Muscle layer of duodenum (tissue), 2 donors: ENCODE results near the gene HSPA1A.
A peak's percentile ranks its signal among the peaks of the same experiment; 100 is the strongest.
"Not testable (repeated sequence)": the region's sequence is repeated elsewhere in the genome, so short reads cannot be mapped to it uniquely, and the experiment has no call there.

Source experiments
- H3K27ac ChIP-seq: one replicate; pipeline ENCODE4 v1.7.0; 2013; ENCODE audit warnings: mild to moderate bottlenecking, low read length
- H3K27me3 ChIP-seq: one replicate; pipeline ENCODE4 v1.7.0; 2013; ENCODE audit warnings: low read depth, mild to moderate bottlenecking, control low read depth, low read length
- H3K36me3 ChIP-seq, 2 donors: one replicate each; pipeline ENCODE4 v1.7.0; 2013; ENCODE audit warnings: low read length in 2 of 2, control low read depth in 1 of 2, mild to moderate bottlenecking in 1 of 2; ENCODE audit not compliant: insufficient read depth in 2 of 2, control insufficient read depth in 1 of 2
- H3K4me1 ChIP-seq, 2 donors: one replicate each; pipeline ENCODE4 v1.7.0; 2013; ENCODE audit warnings: low read length in 2 of 2, mild to moderate bottlenecking in 2 of 2, control low read depth in 1 of 2, moderate library complexity in 1 of 2; ENCODE audit not compliant: insufficient read depth in 2 of 2, control insufficient read depth in 1 of 2
- H3K4me3 ChIP-seq, 2 donors: one replicate each; pipeline ENCODE4 v1.7.0; 2013; ENCODE audit warnings: low read length in 2 of 2, low read depth in 1 of 2, mild to moderate bottlenecking in 1 of 2
- H3K9me3 ChIP-seq, 2 donors: one replicate each; pipeline ENCODE4 v1.7.0; 2013; ENCODE audit warnings: low read length in 2 of 2, control low read depth in 1 of 2, mild to moderate bottlenecking in 1 of 2; ENCODE audit not compliant: control insufficient read depth in 1 of 2
- donor health status: healthy.

The HSPA1A gene

DNA sequence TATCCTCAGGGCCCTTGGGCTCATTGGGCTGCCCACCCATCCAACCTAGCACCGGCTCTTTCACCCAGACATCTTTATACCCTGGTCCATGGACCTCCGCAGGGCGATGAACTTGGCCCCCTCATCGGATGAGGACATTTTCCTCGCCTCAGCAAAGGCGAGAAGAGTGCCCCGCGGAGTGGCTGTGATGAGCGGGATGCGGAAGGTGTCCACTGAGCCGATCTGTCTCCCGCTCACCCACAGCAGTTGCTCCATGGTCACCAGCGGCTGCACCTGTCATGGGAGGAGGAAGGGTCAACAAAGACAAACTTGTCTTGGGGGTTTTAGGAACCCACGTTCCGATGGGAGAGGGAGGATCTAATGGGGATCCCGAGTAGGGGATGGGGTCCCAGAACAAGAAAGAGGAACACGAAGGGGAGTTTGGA is 46.6 kb downstream of the HSPA1A start:
- peaks cover 0 to 26% of the 10 kb centered on the region in 2 donors for H3K4me1 ChIP-seq
- no peaks in the 10 kb centered on the region for H3K9me3 ChIP-seq
- H3K4me3 ChIP-seq, result peak overlapping the region; percentile 87 to 88
- peaks cover 20 to 38% of the 10 kb centered on the region in 2 donors for H3K36me3 ChIP-seq
- peak overlapping the region; percentile 87 for H3K27ac ChIP-seq
- H3K27me3 ChIP-seq, result no peaks in the 10 kb centered on the region

DNA sequence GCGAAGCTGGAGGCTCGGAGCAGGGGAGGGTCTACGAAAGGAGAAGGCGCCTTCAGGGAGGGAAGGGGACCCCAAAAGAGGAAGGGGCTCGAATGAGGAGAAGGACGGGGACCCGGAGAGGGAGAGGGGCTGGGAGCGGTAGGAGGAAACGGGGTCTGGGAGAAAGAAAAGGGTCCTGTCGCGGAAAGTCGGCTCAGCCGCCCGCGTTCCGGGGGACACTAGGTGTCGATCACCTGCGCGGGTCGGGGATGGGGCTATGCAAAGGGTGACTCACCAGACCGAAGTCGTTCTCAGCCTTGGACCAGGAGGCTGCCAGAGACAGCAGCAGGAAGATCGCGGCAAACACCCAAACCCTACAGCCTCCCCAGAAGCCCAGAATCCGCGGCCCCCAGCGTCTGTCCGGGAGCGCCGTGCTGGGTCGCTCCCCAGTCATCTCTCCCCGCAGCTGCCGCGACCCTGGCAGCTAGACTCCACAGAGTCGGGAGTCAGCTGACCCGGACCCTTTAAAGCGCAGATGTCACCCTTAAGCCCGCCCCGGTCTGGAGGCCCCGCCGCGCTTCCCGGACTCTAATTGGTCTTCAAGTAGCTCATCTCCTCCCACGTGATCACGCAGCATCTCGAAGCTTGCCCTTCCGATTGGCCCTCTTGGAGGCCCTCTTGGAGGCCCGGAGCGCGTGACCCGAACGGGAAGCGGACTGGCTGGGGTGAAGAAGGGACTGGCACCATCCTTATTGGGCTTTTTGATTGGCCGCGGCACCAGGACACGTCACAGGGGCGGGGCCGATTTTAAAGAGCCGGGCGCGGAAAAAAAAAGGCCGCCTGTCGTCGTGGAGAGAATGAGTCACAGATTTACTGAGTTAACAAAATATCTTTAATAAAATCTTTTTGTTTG is 47.2 kb downstream of the HSPA1A start, which contains the start of gene NEU1:
TSS of gene NEU1 (minus strand) at position 478 of the 892 bp plus-strand sequence. CDS start at position 433, 45 bp downstream.
- H3K36me3 ChIP-seq, result peaks cover 16 to 32% of the 10 kb centered on the region in 2 donors
- H3K27ac ChIP-seq, result peak within 1 kb of the TSS; percentile 87
- H3K4me3 ChIP-seq, result peak within 1 kb of the TSS; percentile 87 to 88
- no peaks in the 10 kb centered on the region for H3K27me3 ChIP-seq
- H3K9me3 ChIP-seq, result no peaks in the 10 kb centered on the region
- H3K4me1 ChIP-seq, result peaks cover 0 to 26% of the 10 kb centered on the region in 2 donors

DNA sequence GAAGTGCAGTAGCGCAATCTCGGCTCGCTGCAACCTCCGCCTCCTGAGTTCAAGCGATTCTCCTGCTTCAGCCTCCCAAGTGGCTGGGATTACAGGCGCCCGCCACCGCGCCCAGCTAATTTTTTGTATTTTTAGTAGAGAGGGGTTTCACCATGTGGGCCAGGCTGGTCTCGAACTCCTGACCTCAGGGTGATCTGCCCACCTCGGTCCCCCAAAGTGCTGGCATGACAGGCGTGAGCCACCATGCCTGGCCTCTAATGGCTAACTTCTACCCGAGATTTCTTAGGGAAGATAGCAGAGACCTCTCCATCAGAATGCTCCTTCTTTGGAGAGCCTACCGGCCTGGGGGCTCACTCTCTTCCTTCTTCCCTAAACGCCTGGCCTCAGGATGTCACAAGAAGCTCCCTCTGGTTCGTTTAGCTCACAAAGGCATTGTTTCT is 48.8 kb downstream of the HSPA1A start:
- H3K4me3 ChIP-seq, result peak overlapping the region; percentile 73 to 82
- H3K9me3 ChIP-seq, H3K27me3 ChIP-seq: not testable (repeated sequence)
- peak overlapping the region; percentile 74 for H3K27ac ChIP-seq
- H3K4me1 ChIP-seq, result peaks cover 0 to 26% of the 10 kb centered on the region in 2 donors
- peaks cover 13 to 21% of the 10 kb centered on the region in 2 donors for H3K36me3 ChIP-seq

DNA sequence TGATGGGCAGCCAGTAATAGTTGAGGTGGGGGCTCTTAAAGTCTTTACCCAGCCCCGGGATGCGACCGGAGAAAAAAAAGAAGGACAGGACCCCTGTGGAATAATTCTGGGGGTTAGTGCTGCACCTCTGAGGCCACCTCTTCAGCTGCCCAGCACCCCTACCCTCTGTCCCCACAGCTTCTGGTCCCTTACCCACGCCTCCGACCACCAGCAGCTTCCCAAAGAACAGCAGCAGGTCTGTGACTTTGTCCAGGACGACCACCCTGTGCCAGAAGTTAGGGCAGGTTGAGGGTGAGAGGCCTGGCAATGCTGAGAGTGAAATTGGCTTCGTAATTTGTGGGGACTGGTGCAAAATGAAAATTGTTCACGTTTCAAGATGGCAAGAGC is 49.5 kb downstream of the HSPA1A start:
- no peaks in the 10 kb centered on the region for H3K27me3 ChIP-seq
- no peaks in the 10 kb centered on the region for H3K9me3 ChIP-seq
- H3K4me3 ChIP-seq, result no peak overlapping the region
- H3K27ac ChIP-seq, result no peak overlapping the region
- peaks cover 6 to 14% of the 10 kb centered on the region in 2 donors for H3K36me3 ChIP-seq
- peaks cover 0 to 26% of the 10 kb centered on the region in 2 donors for H3K4me1 ChIP-seq

DNA sequence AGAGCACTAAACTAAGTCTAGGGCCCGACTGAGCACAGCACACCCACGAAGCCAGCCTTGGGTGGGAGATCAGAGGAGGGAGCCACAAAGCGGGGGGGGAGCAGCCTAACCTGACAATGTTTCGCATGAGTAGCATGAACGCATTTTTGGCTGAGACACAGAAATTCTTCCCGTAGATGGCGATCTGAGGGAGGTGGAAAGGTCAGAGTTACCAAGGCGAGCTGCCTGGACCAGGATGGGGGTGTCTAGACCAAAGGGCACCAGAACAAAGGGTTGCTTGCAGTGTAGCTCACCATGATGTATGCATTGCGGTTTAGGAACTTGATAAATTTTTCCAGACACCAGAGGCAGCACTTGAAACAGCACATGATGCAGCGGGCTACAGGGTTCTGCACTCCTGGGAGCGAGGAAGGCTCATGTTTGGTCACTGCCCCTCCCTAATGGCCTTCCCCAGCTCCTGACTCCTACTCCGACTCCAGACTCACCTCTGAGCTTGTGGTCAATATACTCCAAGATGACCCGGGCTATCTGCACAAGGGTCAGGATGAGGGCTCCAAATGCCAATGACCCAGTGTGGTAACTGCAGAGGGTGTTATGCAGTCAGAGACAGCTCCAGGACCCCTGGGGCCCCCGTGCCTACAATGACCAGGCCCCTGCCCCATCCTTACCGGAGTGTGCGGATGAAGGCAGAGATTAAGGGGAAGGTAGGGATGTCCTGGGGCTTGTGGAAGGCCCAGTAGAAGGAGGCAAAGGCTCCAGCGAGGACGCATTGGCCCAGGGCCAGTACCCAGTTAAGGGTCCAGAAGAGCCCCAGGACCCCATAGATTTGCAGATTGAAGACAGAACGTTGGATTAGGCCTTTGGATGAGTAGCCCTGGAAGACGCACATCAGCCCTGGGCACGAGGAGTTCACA is 50.1 kb downstream of the HSPA1A start:
- Histone ChIP-seq H3K9me3 (no peaks in the 10 kb centered on the region), H3K27me3 (no peaks in the 10 kb centered on the region), H3K4me1 (peaks cover 0 to 26% of the 10 kb centered on the region in 2 donors)

More for the DNA sequence above, 50.1 kb downstream of the HSPA1A start:
- Histone ChIP-seq H3K27ac (no peak overlapping the region), H3K36me3 (peaks cover 3 to 8% of the 10 kb centered on the region in 2 donors), H3K4me3 (no peak overlapping the region)
